HEK293 (cell line): Measurements from ENCODE around the gene TXNRD2.

Experiments used
- ATF2 ChIP-seq: fragments of 450-650 bp; formaldehyde crosslinking; IDR thresholded peaks from 2 replicates; pipeline ENCODE4 v1.5.1; 2016; ENCODE audit warnings: missing biosample characterization, missing genetic modification characterization, low read depth
- BCL11A ChIP-seq: fragments of 450-650 bp; formaldehyde crosslinking; IDR thresholded peaks from 2 replicates; pipeline ENCODE4 v1.5.1; 2016; ENCODE audit warnings: low read depth, missing biosample characterization, missing genetic modification characterization
- EGR2 ChIP-seq: fragments of 450-650 bp; formaldehyde crosslinking; IDR thresholded peaks from 2 replicates; pipeline ENCODE4 v1.5.1; 2016; ENCODE audit warnings: low read depth, missing biosample characterization, missing genetic modification characterization
- ELK4 ChIP-seq: IDR thresholded peaks from 2 replicates; pipeline ENCODE4 v1.6.1; 2011; ENCODE audit warnings: mild to moderate bottlenecking, low read depth, low read length, borderline replicate concordance
- FEZF1 ChIP-seq: fragments of 450-650 bp; formaldehyde crosslinking; IDR thresholded peaks from 2 replicates; pipeline ENCODE4 v1.5.1; 2016; ENCODE audit warnings: missing biosample characterization, missing genetic modification characterization
- KLF7 ChIP-seq: fragments of 450-650 bp; formaldehyde crosslinking; IDR thresholded peaks from 2 replicates; pipeline ENCODE4 v1.5.1; 2016; ENCODE audit warnings: missing biosample characterization, missing genetic modification characterization, borderline replicate concordance
- SCRT2 ChIP-seq: fragments of 450-650 bp; formaldehyde crosslinking; IDR thresholded peaks from 2 replicates; pipeline ENCODE4 v1.5.1; 2016; ENCODE audit warnings: missing biosample characterization, missing genetic modification characterization
- TSHZ1 ChIP-seq: fragments of 450-650 bp; formaldehyde crosslinking; IDR thresholded peaks from 2 replicates; pipeline ENCODE4 v1.5.1; 2016; ENCODE audit warnings: missing biosample characterization, missing genetic modification characterization, borderline replicate concordance
- ZBTB7A ChIP-seq: fragments of 450-650 bp; formaldehyde crosslinking; IDR thresholded peaks from 2 replicates; pipeline ENCODE4 v1.5.1; 2016; ENCODE audit warnings: low read depth, missing biosample characterization, missing genetic modification characterization
- ZFHX2 ChIP-seq: fragments of 450-650 bp; formaldehyde crosslinking; conservative IDR thresholded peaks from 2 replicates; pipeline ENCODE4 v1.5.1; 2016; ENCODE audit warnings: missing biosample characterization, missing genetic modification characterization
- ZNF10 ChIP-seq: fragments of 450-650 bp; formaldehyde crosslinking; IDR thresholded peaks from 2 replicates; pipeline ENCODE4 v1.5.1; 2017; ENCODE audit warnings: missing biosample characterization, missing genetic modification characterization
- ZNF112 ChIP-seq: fragments of 450-650 bp; formaldehyde crosslinking; IDR thresholded peaks from 2 replicates; pipeline ENCODE4 v1.5.0; 2017; ENCODE audit warnings: missing biosample characterization, missing genetic modification characterization
- ZNF121 ChIP-seq: fragments of 450-650 bp; formaldehyde crosslinking; IDR thresholded peaks from 2 replicates; pipeline ENCODE4 v1.5.1; 2016; ENCODE audit warnings: missing biosample characterization, missing genetic modification characterization
- ZNF138 ChIP-seq: fragments of 450-650 bp; formaldehyde crosslinking; IDR thresholded peaks from 2 replicates; pipeline ENCODE4 v1.5.1; 2016; ENCODE audit warnings: missing biosample characterization, missing genetic modification characterization, borderline replicate concordance
- ZNF140 ChIP-seq: fragments of 450-650 bp; formaldehyde crosslinking; IDR thresholded peaks from 2 replicates; pipeline ENCODE4 v1.5.1; 2016; ENCODE audit warnings: missing biosample characterization, missing genetic modification characterization
- ZNF155 ChIP-seq: fragments of 450-650 bp; formaldehyde crosslinking; IDR thresholded peaks from 2 replicates; pipeline ENCODE4 v1.5.1; 2016; ENCODE audit warnings: missing biosample characterization, missing genetic modification characterization
- ZNF354C ChIP-seq: fragments of 450-650 bp; formaldehyde crosslinking; IDR thresholded peaks from 2 replicates; pipeline ENCODE4 v1.5.1; 2016; ENCODE audit warnings: missing biosample characterization, missing genetic modification characterization, low read depth, borderline replicate concordance
- ZNF48 ChIP-seq: fragments of 450-650 bp; formaldehyde crosslinking; IDR thresholded peaks from 2 replicates; pipeline ENCODE4 v1.5.1; 2016; ENCODE audit warnings: missing biosample characterization, missing genetic modification characterization
- ZNF510 ChIP-seq: fragments of 450-650 bp; formaldehyde crosslinking; IDR thresholded peaks from 2 replicates; pipeline ENCODE4 v1.5.1; 2018; ENCODE audit warnings: mild to moderate bottlenecking, missing genetic modification characterization, missing biosample characterization; ENCODE audit not compliant: insufficient replicate concordance
- ZNF544 ChIP-seq: fragments of 450-650 bp; formaldehyde crosslinking; IDR thresholded peaks from 2 replicates; pipeline ENCODE4 v1.5.0; 2017; ENCODE audit warnings: missing biosample characterization, missing genetic modification characterization
- ZNF548 ChIP-seq: fragments of 450-650 bp; formaldehyde crosslinking; IDR thresholded peaks from 2 replicates; pipeline ENCODE4 v1.5.1; 2016; ENCODE audit warnings: missing biosample characterization, missing genetic modification characterization
- ZNF654 ChIP-seq: fragments of 450-650 bp; formaldehyde crosslinking; IDR thresholded peaks from 2 replicates; pipeline ENCODE4 v1.5.1; 2016; ENCODE audit warnings: low read depth, missing biosample characterization, missing genetic modification characterization
- ZNF677 ChIP-seq: fragments of 450-650 bp; IDR thresholded peaks from 2 replicates; pipeline ENCODE4 v1.5.0; 2018; ENCODE audit warnings: missing biosample characterization, mild to moderate bottlenecking, missing genetic modification characterization, moderate library complexity
- TF ChIP-seq, protein P1 (sequence below): fragments of 450-650 bp; formaldehyde crosslinking; IDR thresholded peaks from 2 replicates; pipeline ENCODE4 v1.5.1; 2016; ENCODE audit warnings: missing biosample characterization, missing genetic modification characterization
- TF ChIP-seq, protein P2 (sequence below): fragments of 450-650 bp; formaldehyde crosslinking; IDR thresholded peaks from 2 replicates; pipeline ENCODE4 v1.5.1; 2016; ENCODE audit warnings: missing biosample characterization, missing genetic modification characterization
- TF ChIP-seq, protein P3 (sequence below): fragments of 450-650 bp; formaldehyde crosslinking; IDR thresholded peaks from 2 replicates; pipeline ENCODE4 v1.5.1; 2016; ENCODE audit warnings: missing biosample characterization, missing genetic modification characterization

The TXNRD2 gene

GRCh38 chr22:19855504-19856409, 85.9 kb downstream of the TXNRD2 start (continued):
- TF ChIP-seq KLF7 (tag by site-specific recombination) (no peak), ZNF354C (no peak), SCRT2 (tag by site-specific recombination) (no peak), ATF2 (tag by site-specific recombination) (no peak), EGR2 (tag by site-specific recombination) (peak; percentile 84), BCL11A (tag by site-specific recombination) (no peak), ZNF510 (tag by site-specific recombination) (no peak), FEZF1 (tag by site-specific recombination) (peak; percentile 37; the same call in 1 of the 2 replicates), ZFHX2 (tag by site-specific recombination) (peak; percentile 89), ZBTB7A (no peak), ELK4 (no peak), ZNF155 (tag by site-specific recombination) (no peak), ZNF548 (no peak), ZNF48 (tag by site-specific recombination) (no peak), ZNF138 (no peak), ZNF544 (tag by site-specific recombination) (no peak), ZNF677 (no peak), ZNF654 (no peak), TSHZ1 (no peak), ZNF112 (no peak), ZNF10 (tag by site-specific recombination) (no peak), ZNF140 (tag by site-specific recombination) (no peak), ZNF121 (tag by site-specific recombination) (no peak)
- TF ChIP-seq, protein P1, sequence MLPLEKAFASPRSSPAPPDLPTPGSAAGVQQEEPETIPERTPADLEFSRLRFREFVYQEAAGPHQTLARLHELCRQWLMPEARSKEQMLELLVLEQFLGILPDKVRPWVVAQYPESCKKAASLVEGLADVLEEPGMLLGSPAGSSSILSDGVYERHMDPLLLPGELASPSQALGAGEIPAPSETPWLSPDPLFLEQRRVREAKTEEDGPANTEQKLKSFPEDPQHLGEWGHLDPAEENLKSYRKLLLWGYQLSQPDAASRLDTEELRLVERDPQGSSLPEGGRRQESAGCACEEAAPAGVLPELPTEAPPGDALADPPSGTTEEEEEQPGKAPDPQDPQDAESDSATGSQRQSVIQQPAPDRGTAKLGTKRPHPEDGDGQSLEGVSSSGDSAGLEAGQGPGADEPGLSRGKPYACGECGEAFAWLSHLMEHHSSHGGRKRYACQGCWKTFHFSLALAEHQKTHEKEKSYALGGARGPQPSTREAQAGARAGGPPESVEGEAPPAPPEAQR: no peak
- TF ChIP-seq, protein P2, sequence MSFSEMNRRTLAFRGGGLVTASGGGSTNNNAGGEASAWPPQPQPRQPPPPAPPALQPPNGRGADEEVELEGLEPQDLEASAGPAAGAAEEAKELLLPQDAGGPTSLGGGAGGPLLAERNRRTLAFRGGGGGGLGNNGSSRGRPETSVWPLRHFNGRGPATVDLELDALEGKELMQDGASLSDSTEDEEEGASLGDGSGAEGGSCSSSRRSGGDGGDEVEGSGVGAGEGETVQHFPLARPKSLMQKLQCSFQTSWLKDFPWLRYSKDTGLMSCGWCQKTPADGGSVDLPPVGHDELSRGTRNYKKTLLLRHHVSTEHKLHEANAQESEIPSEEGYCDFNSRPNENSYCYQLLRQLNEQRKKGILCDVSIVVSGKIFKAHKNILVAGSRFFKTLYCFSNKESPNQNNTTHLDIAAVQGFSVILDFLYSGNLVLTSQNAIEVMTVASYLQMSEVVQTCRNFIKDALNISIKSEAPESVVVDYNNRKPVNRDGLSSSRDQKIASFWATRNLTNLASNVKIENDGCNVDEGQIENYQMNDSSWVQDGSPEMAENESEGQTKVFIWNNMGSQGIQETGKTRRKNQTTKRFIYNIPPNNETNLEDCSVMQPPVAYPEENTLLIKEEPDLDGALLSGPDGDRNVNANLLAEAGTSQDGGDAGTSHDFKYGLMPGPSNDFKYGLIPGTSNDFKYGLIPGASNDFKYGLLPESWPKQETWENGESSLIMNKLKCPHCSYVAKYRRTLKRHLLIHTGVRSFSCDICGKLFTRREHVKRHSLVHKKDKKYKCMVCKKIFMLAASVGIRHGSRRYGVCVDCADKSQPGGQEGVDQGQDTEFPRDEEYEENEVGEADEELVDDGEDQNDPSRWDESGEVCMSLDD (tag by site-specific recombination): peak; percentile 70
- TF ChIP-seq, protein P3, sequence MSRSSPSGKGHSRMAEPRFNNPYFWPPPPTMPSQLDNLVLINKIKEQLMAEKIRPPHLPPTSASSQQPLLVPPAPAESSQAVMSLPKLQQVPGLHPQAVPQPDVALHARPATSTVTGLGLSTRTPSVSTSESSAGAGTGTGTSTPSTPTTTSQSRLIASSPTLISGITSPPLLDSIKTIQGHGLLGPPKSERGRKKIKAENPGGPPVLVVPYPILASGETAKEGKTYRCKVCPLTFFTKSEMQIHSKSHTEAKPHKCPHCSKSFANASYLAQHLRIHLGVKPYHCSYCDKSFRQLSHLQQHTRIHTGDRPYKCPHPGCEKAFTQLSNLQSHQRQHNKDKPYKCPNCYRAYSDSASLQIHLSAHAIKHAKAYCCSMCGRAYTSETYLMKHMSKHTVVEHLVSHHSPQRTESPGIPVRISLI: peak; percentile 65; the same call in 1 of the 2 replicates
